Measurements from ENCODE around the gene KYAT1.

DNA sequence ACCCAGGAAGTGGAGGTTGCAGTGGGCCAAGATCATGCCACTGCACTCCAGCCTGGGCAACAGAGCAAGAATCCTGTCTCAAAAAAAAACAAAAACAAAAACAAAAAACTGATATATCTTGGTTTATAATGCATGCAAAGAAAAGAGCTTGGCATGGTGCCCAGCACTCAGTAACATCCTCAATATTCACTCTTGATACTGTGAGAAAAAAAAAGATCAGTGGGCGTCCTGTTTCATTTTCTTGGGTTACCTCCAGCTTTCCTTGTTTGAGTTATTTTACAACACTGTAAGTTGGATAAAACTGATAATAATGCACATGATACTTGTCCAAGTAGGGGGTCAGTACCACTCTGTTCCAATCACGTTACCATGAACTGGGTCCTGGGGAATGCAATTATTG lies 46.9 kb upstream of the KYAT1 start:
- TF ChIP-seq, protein P1, sequence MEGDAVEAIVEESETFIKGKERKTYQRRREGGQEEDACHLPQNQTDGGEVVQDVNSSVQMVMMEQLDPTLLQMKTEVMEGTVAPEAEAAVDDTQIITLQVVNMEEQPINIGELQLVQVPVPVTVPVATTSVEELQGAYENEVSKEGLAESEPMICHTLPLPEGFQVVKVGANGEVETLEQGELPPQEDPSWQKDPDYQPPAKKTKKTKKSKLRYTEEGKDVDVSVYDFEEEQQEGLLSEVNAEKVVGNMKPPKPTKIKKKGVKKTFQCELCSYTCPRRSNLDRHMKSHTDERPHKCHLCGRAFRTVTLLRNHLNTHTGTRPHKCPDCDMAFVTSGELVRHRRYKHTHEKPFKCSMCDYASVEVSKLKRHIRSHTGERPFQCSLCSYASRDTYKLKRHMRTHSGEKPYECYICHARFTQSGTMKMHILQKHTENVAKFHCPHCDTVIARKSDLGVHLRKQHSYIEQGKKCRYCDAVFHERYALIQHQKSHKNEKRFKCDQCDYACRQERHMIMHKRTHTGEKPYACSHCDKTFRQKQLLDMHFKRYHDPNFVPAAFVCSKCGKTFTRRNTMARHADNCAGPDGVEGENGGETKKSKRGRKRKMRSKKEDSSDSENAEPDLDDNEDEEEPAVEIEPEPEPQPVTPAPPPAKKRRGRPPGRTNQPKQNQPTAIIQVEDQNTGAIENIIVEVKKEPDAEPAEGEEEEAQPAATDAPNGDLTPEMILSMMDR (IDR thresholded peaks at IDR 0.05): no peak
- no peak for TF ChIP-seq POLR2A (IDR thresholded peaks at IDR 0.05)

Data from tibial nerve (tissue), 3 donors.